DND-41 (cell line): ENCODE results near the gene GTF3C4.
"Not testable (repeated sequence)": the region's sequence is repeated elsewhere in the genome, so short reads cannot be mapped to it uniquely, and the experiment has no call there.

ENCODE experiments used
- ATAC-seq: fragments of 200-7000 bp; cut with Tn5 transposase; 3 replicates; pipeline ENCODE4 v1.9.1; 2021; ENCODE audit warnings: low read depth; ENCODE audit not compliant: insufficient read depth
- DNase-seq: peaks from one replicate; pipeline ENCODE4 v3.0.0-alpha.2; 2020
- H2AFZ ChIP-seq: 2 replicates; pipeline ENCODE4 v1.6.0; 2012; ENCODE audit warnings: low read depth, low read length
- H3K27ac ChIP-seq: 2 replicates; pipeline ENCODE4 v1.5.1; 2012; ENCODE audit warnings: low read length, inconsistent platforms
- H3K27me3 ChIP-seq: fragments of 200-600 bp; sonication (generic); 2 replicates; pipeline ENCODE4 v1.6.0; 2012; ENCODE audit warnings: low read length, mild to moderate bottlenecking, inconsistent platforms; ENCODE audit not compliant: insufficient read depth, poor library complexity
- H3K36me3 ChIP-seq: 2 replicates; pipeline ENCODE4 v1.5.1; 2012; ENCODE audit warnings: low read length, inconsistent platforms; ENCODE audit not compliant: insufficient read depth
- H3K4me1 ChIP-seq: 2 replicates; pipeline ENCODE4 v1.5.1; 2012; ENCODE audit warnings: mild to moderate bottlenecking, low read length; ENCODE audit not compliant: insufficient read depth
- H3K4me2 ChIP-seq: 2 replicates; pipeline ENCODE4 v1.6.0; 2012; ENCODE audit warnings: mild to moderate bottlenecking, moderate library complexity, low read length, inconsistent platforms; ENCODE audit not compliant: insufficient read depth
- H3K4me3 ChIP-seq, 2 experiments: fragments of 200-600 bp in 1 of 2; shearing (Covaris generic) in 1 of 2; 2 replicates each; pipeline ENCODE4 v1.5.1; 2012 to 2016; ENCODE audit warnings: inconsistent platforms in 2 of 2, low read length in 2 of 2, mild to moderate bottlenecking in 2 of 2, low read depth in 1 of 2, moderate library complexity in 1 of 2
- H3K79me2 ChIP-seq: 2 replicates; pipeline ENCODE4 v1.6.0; 2012; ENCODE audit warnings: low read length, inconsistent platforms; ENCODE audit not compliant: insufficient read depth
- H3K9ac ChIP-seq: 2 replicates; pipeline ENCODE4 v1.6.0; 2012; ENCODE audit warnings: low read depth, mild to moderate bottlenecking, inconsistent platforms, low read length, moderate library complexity
- H3K9me3 ChIP-seq: 2 replicates; pipeline ENCODE4 v1.5.1; 2012; ENCODE audit warnings: low read length, moderate library complexity, mild to moderate bottlenecking, inconsistent platforms; ENCODE audit not compliant: insufficient read depth, severe bottlenecking
- H4K20me1 ChIP-seq: 2 replicates; pipeline ENCODE4 v1.6.0; 2012; ENCODE audit warnings: low read length; ENCODE audit not compliant: insufficient read depth
- EZH2 ChIP-seq: IDR thresholded peaks from 3 replicates; pipeline ENCODE4 v1.6.1; 2012; ENCODE audit warnings: borderline replicate concordance, low read depth, mild to moderate bottlenecking, moderate library complexity, low read length, inconsistent platforms; ENCODE audit not compliant: severe bottlenecking
- TF ChIP-seq, protein P1 (sequence below): IDR thresholded peaks from 2 replicates; pipeline ENCODE4 v1.5.1; 2012; ENCODE audit warnings: borderline replicate concordance, low read length, moderate library complexity, mild to moderate bottlenecking; ENCODE audit not compliant: poor library complexity, severe bottlenecking; ENCODE audit errors: extremely low read depth

Gene GTF3C4

DNA sequence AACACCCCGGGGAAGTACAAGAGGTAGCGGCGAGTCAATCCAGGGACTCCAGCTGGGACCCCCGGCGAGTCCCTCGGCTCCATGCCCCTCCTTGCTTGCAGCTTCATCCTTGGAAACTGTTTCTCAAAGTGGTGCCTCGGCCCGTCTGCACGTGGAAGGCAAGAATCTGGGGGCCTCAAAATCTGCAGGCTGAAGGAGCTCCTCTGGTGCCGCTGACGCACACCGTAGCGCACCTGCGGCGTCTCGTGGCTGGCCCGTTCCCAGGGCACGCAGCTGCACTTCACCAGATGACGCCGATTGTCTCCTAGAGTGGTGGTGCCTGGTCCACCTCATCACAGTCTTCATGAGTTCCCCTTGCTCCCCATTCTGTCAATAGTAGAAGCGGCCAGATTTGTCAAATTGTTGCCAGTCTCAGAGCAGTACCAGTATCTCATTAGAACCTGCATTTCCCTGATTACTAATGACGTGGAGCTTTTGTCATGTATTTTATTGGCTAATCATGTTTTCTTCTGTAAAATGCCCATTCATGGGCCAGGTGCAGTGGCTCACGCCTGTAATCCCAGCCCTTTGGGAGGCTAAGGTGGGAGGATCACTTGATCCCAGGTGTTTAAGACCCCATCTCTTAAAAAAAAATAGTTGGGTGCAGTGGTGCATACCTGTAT, 38.6 kb downstream of the GTF3C4 start:
- ATAC-seq (no peak), DNase-seq (no peak)
- no peaks in the 10 kb centered on the region for H3K79me2 ChIP-seq
- H3K36me3 ChIP-seq: no peaks in the 10 kb centered on the region
- H3K4me1 ChIP-seq: no peaks in the 10 kb centered on the region
- H3K27me3 ChIP-seq: no peaks in the 10 kb centered on the region
- no peak for TF ChIP-seq EZH2
- TF ChIP-seq, protein P1, sequence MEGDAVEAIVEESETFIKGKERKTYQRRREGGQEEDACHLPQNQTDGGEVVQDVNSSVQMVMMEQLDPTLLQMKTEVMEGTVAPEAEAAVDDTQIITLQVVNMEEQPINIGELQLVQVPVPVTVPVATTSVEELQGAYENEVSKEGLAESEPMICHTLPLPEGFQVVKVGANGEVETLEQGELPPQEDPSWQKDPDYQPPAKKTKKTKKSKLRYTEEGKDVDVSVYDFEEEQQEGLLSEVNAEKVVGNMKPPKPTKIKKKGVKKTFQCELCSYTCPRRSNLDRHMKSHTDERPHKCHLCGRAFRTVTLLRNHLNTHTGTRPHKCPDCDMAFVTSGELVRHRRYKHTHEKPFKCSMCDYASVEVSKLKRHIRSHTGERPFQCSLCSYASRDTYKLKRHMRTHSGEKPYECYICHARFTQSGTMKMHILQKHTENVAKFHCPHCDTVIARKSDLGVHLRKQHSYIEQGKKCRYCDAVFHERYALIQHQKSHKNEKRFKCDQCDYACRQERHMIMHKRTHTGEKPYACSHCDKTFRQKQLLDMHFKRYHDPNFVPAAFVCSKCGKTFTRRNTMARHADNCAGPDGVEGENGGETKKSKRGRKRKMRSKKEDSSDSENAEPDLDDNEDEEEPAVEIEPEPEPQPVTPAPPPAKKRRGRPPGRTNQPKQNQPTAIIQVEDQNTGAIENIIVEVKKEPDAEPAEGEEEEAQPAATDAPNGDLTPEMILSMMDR: no peak
- H3K4me3 ChIP-seq: no peak overlapping the region
- H2AFZ ChIP-seq: no peak overlapping the region
- no peaks in the 10 kb centered on the region for H3K9me3 ChIP-seq
- H3K27ac ChIP-seq: no peak overlapping the region
- no peak overlapping the region for H3K4me2 ChIP-seq
- H4K20me1 ChIP-seq: no peaks in the 10 kb centered on the region
- no peak overlapping the region for H3K9ac ChIP-seq

GRCh38 chr9:132710333-132710732, 40.1 kb downstream of the GTF3C4 start:
- H3K9me3 ChIP-seq: no peaks in the 10 kb centered on the region
- TF ChIP-seq, protein P1: no peak
- no peak for TF ChIP-seq EZH2
- H4K20me1 ChIP-seq: no peaks in the 10 kb centered on the region
- DNase-seq: no peak
- no peak overlapping the region for H3K4me2 ChIP-seq
- no peaks in the 10 kb centered on the region for H3K27me3 ChIP-seq
- no peak for ATAC-seq
- H3K79me2 ChIP-seq: no peaks in the 10 kb centered on the region
- no peak overlapping the region for H3K4me3 ChIP-seq
- H3K27ac ChIP-seq: no peak overlapping the region
- no peaks in the 10 kb centered on the region for H3K36me3 ChIP-seq
- no peaks in the 10 kb centered on the region for H3K4me1 ChIP-seq
- H3K9ac ChIP-seq: no peak overlapping the region
- H2AFZ ChIP-seq: no peak overlapping the region

DNA sequence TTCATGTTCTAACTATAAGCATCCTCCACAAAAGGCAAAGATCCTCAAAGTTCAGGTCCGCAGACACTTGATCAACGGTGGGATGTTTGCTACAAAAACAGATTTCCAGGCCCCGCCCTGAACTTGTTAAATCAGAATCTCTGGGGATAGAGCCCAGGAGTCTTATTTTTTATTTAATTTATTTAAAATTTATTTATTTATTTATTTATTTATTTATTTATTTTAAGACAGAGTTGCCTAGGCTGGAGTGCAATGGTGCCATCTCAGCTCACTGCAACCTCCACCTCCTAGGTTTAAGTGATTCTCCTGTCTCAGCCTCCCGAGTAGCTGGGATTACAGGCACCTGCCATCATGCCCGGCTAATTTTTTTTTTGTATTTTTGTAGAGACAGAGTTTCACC, 40.9 kb downstream of the GTF3C4 start:
- not testable (repeated sequence) for H3K4me1 ChIP-seq, H2AFZ ChIP-seq, H3K9me3 ChIP-seq, DNase-seq, H3K9ac ChIP-seq, H4K20me1 ChIP-seq, ATAC-seq, H3K4me3 ChIP-seq, H3K27ac ChIP-seq, H3K36me3 ChIP-seq, H3K79me2 ChIP-seq, H3K27me3 ChIP-seq, H3K4me2 ChIP-seq

DNA sequence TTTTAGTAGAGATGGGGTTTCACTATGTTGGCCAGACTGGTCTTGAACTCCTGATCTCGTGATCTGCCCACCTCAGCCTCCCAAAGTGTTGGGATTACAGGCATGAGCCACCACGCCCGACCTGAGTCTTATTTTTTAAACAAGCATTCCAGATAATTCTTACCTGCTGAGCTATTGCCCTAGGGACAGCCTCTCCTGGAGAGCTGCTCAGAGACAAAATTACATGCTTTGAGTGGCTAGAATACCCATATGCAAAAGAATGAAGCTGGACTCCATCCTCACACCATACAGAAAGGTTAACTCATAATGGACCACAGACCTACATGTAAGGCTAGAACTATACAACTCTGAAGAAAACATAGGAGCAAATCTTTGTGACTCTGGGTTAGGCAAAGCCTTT, 41.6 kb downstream of the GTF3C4 start:
- Histone ChIP-seq H3K27ac (no peak overlapping the region), H3K4me2 (no peak overlapping the region), H4K20me1 (no peaks in the 10 kb centered on the region), H3K79me2 (no peaks in the 10 kb centered on the region), H3K9ac (no peak overlapping the region), H3K27me3 (no peaks in the 10 kb centered on the region), H3K4me1 (no peaks in the 10 kb centered on the region), H2AFZ (no peak overlapping the region), H3K9me3 (no peaks in the 10 kb centered on the region), H3K36me3 (no peaks in the 10 kb centered on the region), H3K4me3 (no peak overlapping the region)
- DNase-seq (no peak), ATAC-seq (no peak)
- TF ChIP-seq, protein P1: no peak
- TF ChIP-seq EZH2: no peak
